H1 (cell line): Measurements from ENCODE around the gene HOMER2. TPM values are rescaled to one million over a fixed set of nuclear protein-coding genes. Genes with fewer than 3 reads are reported as not detected.

Source experiments
- CTCF ChIA-PET: fragments of 300-600 bp; sonication (Branson Sonifier 250); formaldehyde crosslinking; loops from one replicate; lab custom pipeline; 2021; ENCODE audit not compliant: partially characterized antibody; lab: Charles Lee
- POLR2A ChIA-PET: fragments of 300-600 bp; sonication (Branson Sonifier 250); formaldehyde crosslinking; loops from one replicate; lab custom pipeline; 2021; ENCODE audit warnings: inconsistent platforms; ENCODE audit not compliant: partially characterized antibody; lab: Charles Lee
- DNase-seq, 2 experiments: peaks; one replicate each; pipeline versions ENCODE4 v3.0.0 to v3.0.0-alpha.2; 2010 to 2022; ENCODE audit warnings: low spot score in 2 of 2, low read depth in 1 of 2, mixed read lengths in 1 of 2
- FAIRE-seq: peaks from 2 replicates; lab custom pipeline; 2011; peaks lifted over from hg19 to GRCh38; lab: Jason Lieb, UNC
- H2AFZ ChIP-seq: 2 replicates; pipeline ENCODE4 v1.8.1; 2012; ENCODE audit warnings: low read length, inconsistent platforms
- H2AK5ac ChIP-seq: 2 replicates; pipeline ENCODE4 v1.6.1; 2013; ENCODE audit warnings: low read depth, low read length
- H2BK120ac ChIP-seq: replicated peaks from 2 replicates; pipeline ENCODE3; 2013; ENCODE audit warnings: low read depth, low read length, inconsistent platforms
- H2BK12ac ChIP-seq: 2 replicates; pipeline ENCODE4 v1.6.1; 2013; ENCODE audit warnings: low read depth, low read length
- H2BK15ac ChIP-seq: 2 replicates; pipeline ENCODE4 v1.6.1; 2013; ENCODE audit warnings: low read length
- H2BK20ac ChIP-seq: 2 replicates; pipeline ENCODE4 v1.6.1; 2013; ENCODE audit warnings: low read length
- H2BK5ac ChIP-seq: 2 replicates; pipeline ENCODE4 v1.6.1; 2013; ENCODE audit warnings: low read depth, low read length
- H3K14ac ChIP-seq: 2 replicates; pipeline ENCODE4 v1.6.1; 2013; ENCODE audit warnings: inconsistent platforms; ENCODE audit not compliant: insufficient read length
- H3K18ac ChIP-seq: 2 replicates; pipeline ENCODE4 v1.6.1; 2013; ENCODE audit warnings: low read length; ENCODE audit errors: extremely low read depth
- H3K23ac ChIP-seq: 2 replicates; pipeline ENCODE4 v1.6.1; 2013; ENCODE audit warnings: inconsistent platforms; ENCODE audit not compliant: insufficient read length
- H3K23me2 ChIP-seq: 2 replicates; pipeline ENCODE4 v1.6.1; 2013; ENCODE audit warnings: low read depth, low read length
- H3K27ac ChIP-seq: 2 replicates; pipeline ENCODE4 v1.6.1; 2011; ENCODE audit warnings: low read depth, low read length, inconsistent platforms
- H3K27me3 ChIP-seq, 4 experiments: replicated peaks in 1 of 4; 1 replicate in 1 of 4; 2 replicates in 3 of 4; pipeline versions ENCODE4 v1.6.1 to v1.8.1; 2011 to 2013; ENCODE audit warnings: low read length in 3 of 4, mild to moderate bottlenecking in 3 of 4, inconsistent platforms in 2 of 4, mixed read lengths in 2 of 4, moderate library complexity in 1 of 4; ENCODE audit not compliant: control insufficient read depth in 3 of 4, insufficient read depth in 3 of 4; ENCODE audit errors: extremely low read depth in 1 of 4
- H3K36me3 ChIP-seq, 4 experiments: 2 replicates each; pipeline versions ENCODE4 v1.6.1 to v1.8.1; 2011 to 2013; ENCODE audit warnings: mild to moderate bottlenecking in 4 of 4, low read length in 3 of 4, moderate library complexity in 2 of 4, control low read depth in 1 of 4, inconsistent platforms in 1 of 4; ENCODE audit not compliant: insufficient read depth in 4 of 4, control insufficient read depth in 2 of 4
- H3K4ac ChIP-seq: replicated peaks from 2 replicates; pipeline ENCODE3; 2013; ENCODE audit warnings: low read length, low read depth, mixed read lengths, inconsistent platforms; ENCODE audit not compliant: insufficient read length
- H3K4me1 ChIP-seq, 4 experiments: replicated peaks in 1 of 4; 1 replicate in 1 of 4; 2 replicates in 3 of 4; pipeline versions ENCODE4 v1.6.1 to v1.8.1; 2011 to 2013; ENCODE audit warnings: low read length in 3 of 4, inconsistent platforms in 2 of 4, mixed read lengths in 1 of 4; ENCODE audit not compliant: insufficient read depth in 4 of 4, control insufficient read depth in 3 of 4
- H3K4me2 ChIP-seq, 2 experiments: 2 replicates each; pipeline versions ENCODE4 v1.6.1 to v1.8.1; 2011 to 2013; ENCODE audit warnings: low read depth in 2 of 2, low read length in 2 of 2, control low read depth in 1 of 2, inconsistent platforms in 1 of 2, mild to moderate bottlenecking in 1 of 2; ENCODE audit not compliant: insufficient read depth in 1 of 2
- H3K4me3 ChIP-seq, 4 experiments: fragments of 200-600, 300-600 bp in 1 of 4; sonication (generic), shearing (Covaris generic), sonication (Bioruptor Twin) in 1 of 4; 2 replicates each; pipeline versions ENCODE4 v1.5.1 to v1.8.1; 2011 to 2016; ENCODE audit warnings: low read length in 4 of 4, low read depth in 3 of 4, control low read depth in 2 of 4, inconsistent platforms in 2 of 4, mild to moderate bottlenecking in 2 of 4, mixed read lengths in 1 of 4, moderate library complexity in 1 of 4; ENCODE audit not compliant: insufficient read depth in 2 of 4; ENCODE audit errors: extremely low read depth in 1 of 4
- H3K56ac ChIP-seq: replicated peaks from 2 replicates; pipeline ENCODE3; 2013; ENCODE audit warnings: low read depth, mild to moderate bottlenecking, mixed read lengths, low read length, inconsistent platforms; ENCODE audit not compliant: insufficient read length
- H3K79me1 ChIP-seq: 2 replicates; pipeline ENCODE4 v1.6.1; 2013; ENCODE audit warnings: low read depth, low read length, control low read depth
- H3K79me2 ChIP-seq, 2 experiments: 2 replicates each; pipeline versions ENCODE4 v1.6.1 to v1.8.1; 2012 to 2013; ENCODE audit warnings: low read length in 2 of 2, mild to moderate bottlenecking in 2 of 2, inconsistent platforms in 1 of 2; ENCODE audit not compliant: insufficient read depth in 2 of 2, control insufficient read depth in 1 of 2
- H3K9ac ChIP-seq, 4 experiments: replicated peaks in 1 of 4; 1 replicate in 1 of 4; 2 replicates in 3 of 4; pipeline versions ENCODE4 v1.6.1 to v1.8.1; 2011 to 2013; ENCODE audit warnings: low read depth in 3 of 4, low read length in 3 of 4, control low read depth in 2 of 4, mild to moderate bottlenecking in 2 of 4, moderate library complexity in 2 of 4, inconsistent platforms in 1 of 4; ENCODE audit errors: extremely low read depth in 1 of 4
- H3K9me3 ChIP-seq, 2 experiments: 2 replicates each; pipeline versions ENCODE4 v1.6.1 to v1.8.1; 2012 to 2013; ENCODE audit warnings: mild to moderate bottlenecking in 2 of 2, moderate library complexity in 2 of 2, control low read depth in 1 of 2, inconsistent platforms in 1 of 2, low read depth in 1 of 2, low read length in 1 of 2, mixed read lengths in 1 of 2; ENCODE audit not compliant: insufficient read depth in 2 of 2
- H4K20me1 ChIP-seq, 2 experiments: replicated peaks in 1 of 2; 2 replicates each; pipeline versions ENCODE3 to v1.8.1; 2011 to 2013; ENCODE audit warnings: inconsistent platforms in 2 of 2, low read length in 2 of 2, mild to moderate bottlenecking in 1 of 2; ENCODE audit not compliant: insufficient read depth in 2 of 2, control insufficient read depth in 1 of 2
- H4K5ac ChIP-seq: 2 replicates; pipeline ENCODE4 v1.6.1; 2013; ENCODE audit warnings: low read length, low read depth, mixed read lengths, inconsistent platforms; ENCODE audit not compliant: insufficient read length
- H4K8ac ChIP-seq: 2 replicates; pipeline ENCODE4 v1.8.0; 2013; ENCODE audit warnings: mild to moderate bottlenecking, moderate library complexity, low read length, inconsistent platforms; ENCODE audit not compliant: insufficient read depth; ENCODE audit errors: extremely low read depth
- H4K91ac ChIP-seq: replicated peaks from 2 replicates; pipeline ENCODE3; 2013; ENCODE audit warnings: low read length, mixed read lengths, inconsistent platforms; ENCODE audit not compliant: insufficient read length
- BACH1 ChIP-seq: IDR thresholded peaks from 2 replicates; pipeline ENCODE4 v1.6.1; 2012; ENCODE audit warnings: low read length, improper control_type of control experiment
- CHD1 ChIP-seq: IDR thresholded peaks from 2 replicates; pipeline ENCODE4 v1.6.1; 2012; ENCODE audit warnings: low read depth, low read length, improper control_type of control experiment
- CREB1 ChIP-seq: IDR thresholded peaks from 2 replicates; pipeline ENCODE4 v1.6.1; 2012; ENCODE audit warnings: inconsistent platforms
- CTCF ChIP-seq, 3 experiments: IDR thresholded peaks; 1 replicate in 2 of 3; 2 replicates in 1 of 3; pipeline versions ENCODE4 v1.5.1 to v1.6.1; 2011; ENCODE audit warnings: low read length in 3 of 3, mild to moderate bottlenecking in 3 of 3, inconsistent platforms in 2 of 3, low read depth in 1 of 3, moderate library complexity in 1 of 3; ENCODE audit not compliant: insufficient read depth in 1 of 3; ENCODE audit errors: control extremely low read depth in 1 of 3
- MAFK ChIP-seq: IDR thresholded peaks from 2 replicates; pipeline ENCODE4 v1.6.1; 2012; ENCODE audit warnings: low read depth, mild to moderate bottlenecking, improper control_type of control experiment, low read length
- RAD21 ChIP-seq, 2 experiments: IDR thresholded peaks in 1 of 2; conservative IDR thresholded peaks in 1 of 2; 2 replicates each; pipeline ENCODE4 v1.6.1; 2011; ENCODE audit warnings: low read depth in 2 of 2, low read length in 2 of 2, improper control_type of control experiment in 1 of 2, inconsistent platforms in 1 of 2, mild to moderate bottlenecking in 1 of 2, moderate library complexity in 1 of 2
- RBBP5 ChIP-seq: IDR thresholded peaks from 2 replicates; pipeline ENCODE4 v1.7.1; 2012; ENCODE audit warnings: low read depth, mild to moderate bottlenecking, inconsistent platforms, low read length, moderate library complexity, borderline replicate concordance
- RFX5 ChIP-seq: IDR thresholded peaks from 2 replicates; pipeline ENCODE4 v1.6.1; 2011; ENCODE audit warnings: low read depth, low read length, improper control_type of control experiment, borderline replicate concordance
- USF2 ChIP-seq: IDR thresholded peaks from 2 replicates; pipeline ENCODE4 v1.6.1; 2011; ENCODE audit warnings: low read length, improper control_type of control experiment
- YY1 ChIP-seq: IDR thresholded peaks from 2 replicates; pipeline ENCODE4 v1.6.1; 2011; ENCODE audit warnings: low read depth, mild to moderate bottlenecking, low read length
- ZNF274 ChIP-seq: IDR thresholded peaks from 2 replicates; pipeline ENCODE4 v1.7.0; 2012; ENCODE audit warnings: low read length, borderline replicate concordance; ENCODE audit errors: extremely low read depth
- WGBS, 2 experiments: shearing (Covaris generic) in 1 of 2; methylation state at CpG; one replicate each; pipeline versions ENCODE4 v1.1.6 to v1.1.7; 2013 to 2015; ENCODE audit warnings: low lambda C conversion rate in 2 of 2, mixed read lengths in 2 of 2, inconsistent platforms in 1 of 2, low coverage in 1 of 2, missing lambda C conversion rate in 1 of 2; ENCODE audit not compliant: insufficient replicate concordance in 2 of 2, insufficient coverage in 1 of 2, insufficient read length in 1 of 2; ENCODE audit errors: extremely low coverage in 1 of 2, missing lambda C conversion rate in 1 of 2; 5-methylcytosine and 5-hydroxymethylcytosine counted together
- polyA plus RNA-seq, 7 experiments: library from polyadenylated mRNA; depleted of rRNA in 3 of 7; stranded (reverse) in 5 of 7; unstranded in 2 of 7; fragments of >200 nt in 5 of 7; fragments of 200-250 nt in 2 of 7; gene quantifications; 1 replicate in 5 of 7; 2 replicates in 1 of 7; 4 replicates in 1 of 7; pipeline versions ENCODE4 v1.2.1 to v1.2.3, GENCODE V29; 2011 to 2013; ENCODE audit warnings: missing spikeins in 2 of 7, mixed read lengths in 2 of 7
- total RNA-seq: library from RNA; stranded (reverse); fragmentation: NEBNext Ultra II Directional; extraction: Animal tissue kit (Norgen Biotek cat#: 25700); gene quantifications from 2 replicates; pipeline ENCODE4 v1.2.1, GENCODE V29; 2021

Gene HOMER2
- total and polyA plus RNA-seq, 2 of the 8 experiments (the other 6 are each of a cell fraction or from before 2014, with no cell fraction given) = 12.5 to 27.6 TPM

GRCh38 chr15:82960766-82961165 lies 8.2 kb upstream of the HOMER2 start:
- H3K4me2 ChIP-seq = no peak overlapping the region
- H3K23me2 ChIP-seq = no peaks in the 10 kb centered on the region
- H3K9me3 ChIP-seq = no peaks in the 10 kb centered on the region
- no peaks in the 10 kb centered on the region for H3K27me3 ChIP-seq
- no peak overlapping the region for H2AFZ ChIP-seq
- H2BK20ac ChIP-seq = no peak overlapping the region
- H3K18ac ChIP-seq = no peak overlapping the region
- H2AK5ac ChIP-seq = no peak overlapping the region
- no peak overlapping the region for H4K8ac ChIP-seq
- no peak overlapping the region for H3K14ac ChIP-seq
- H2BK120ac ChIP-seq = no peak overlapping the region
- no peak overlapping the region for H2BK5ac ChIP-seq
- H4K5ac ChIP-seq = no peak overlapping the region
- WGBS, 2 experiments = 89% methylated on average over 3 of the region's 3 CpGs; no CpG with 5 or more reads in 1 of the 2 experiments
- DNase-seq (no peak), FAIRE-seq (no peak)
- CTCF ChIA-PET = interaction anchor here (2.0 kb wide), 1 partner anchor 12 kb away, joined by 5 read pairs; no protein-coding TSS in a partner anchor
- H4K20me1 ChIP-seq = no peaks in the 10 kb centered on the region
- POLR2A ChIA-PET = interaction anchor here (1.0 to 1.4 kb wide), 3 partner anchors 9 to 118 kb away, joined by 3 read pairs; no protein-coding TSS in a partner anchor
- H3K4me3 ChIP-seq = no peak overlapping the region
- no peaks in the 10 kb centered on the region for H3K79me1 ChIP-seq
- peaks cover 0 to 11% (median 6%) of the 10 kb centered on the region in 4 experiments; a peak in 4 of 7 replicates for H3K4me1 ChIP-seq
- no peak overlapping the region for H3K9ac ChIP-seq
- no peak overlapping the region for H4K91ac ChIP-seq
- H3K23ac ChIP-seq = no peak overlapping the region
- H3K4ac ChIP-seq = no peak overlapping the region
- H3K27ac ChIP-seq = no peak overlapping the region
- no peak overlapping the region for H3K56ac ChIP-seq
- H2BK12ac ChIP-seq = no peak overlapping the region
- H3K79me2 ChIP-seq = no peaks in the 10 kb centered on the region
- H3K36me3 ChIP-seq = no peaks in the 10 kb centered on the region
- no peak overlapping the region for H2BK15ac ChIP-seq
- no peak for TF ChIP-seq USF2
- TF ChIP-seq RBBP5 = no peak
- TF ChIP-seq CREB1 = no peak
- TF ChIP-seq RAD21 (IDR thresholded peaks at IDR 0.05 in 1 of 2, conservative IDR thresholded peaks at IDR 0.05 in 1 of 2; ENCODE audit: low read depth in 2 of 2, low read length in 2 of 2) = no peak
- TF ChIP-seq CHD1 = no peak
- TF ChIP-seq RFX5 = no peak
- no peak for TF ChIP-seq BACH1
- no peak for TF ChIP-seq ZNF274
- no peak for TF ChIP-seq CTCF (IDR thresholded peaks at IDR 0.05; ENCODE audit: control extremely low read depth in 1 of 3, insufficient read depth in 1 of 3, low read depth in 1 of 3, low read length in 3 of 3)
- TF ChIP-seq MAFK = no peak
- no peak for TF ChIP-seq YY1
